Activated CD4-positive, alpha-beta T cell treated with anti-CD3 and anti-CD28 coated beads, Interleukin-2, amount 50 U/mL, for 1 hour (primary cell): ENCODE measurements around the gene SAV1.
"Not testable (repeated sequence)": the region's sequence is repeated elsewhere in the genome, so short reads cannot be mapped to it uniquely, and the experiment has no call there.

Experiments
- DNase-seq: peaks from one replicate; pipeline ENCODE4 v3.0.0-alpha.2; 2020

SAV1 gene

GRCh38 chr14:50664579-50664978, 3.5 kb downstream of the SAV1 start:
- DNase-seq: not testable (repeated sequence)

- DNase-seq: no peak
Observed at GRCh38 chr14:50659327-50659974, 8.7 kb downstream of the SAV1 start.

GRCh38 chr14:50658203-50658602, 9.9 kb downstream of the SAV1 start:
- no peak for DNase-seq

- no peak for DNase-seq
Observed at GRCh38 chr14:50657753-50658152, 10.4 kb downstream of the SAV1 start.

GRCh38 chr14:50656776-50657175, 11.3 kb downstream of the SAV1 start:
- no peak for DNase-seq

- no peak for DNase-seq
Observed at GRCh38 chr14:50649691-50650090, 18.4 kb downstream of the SAV1 start.

- no peak for DNase-seq
Observed at GRCh38 chr14:50647753-50648152, 20.4 kb downstream of the SAV1 start.

GRCh38 chr14:50647282-50647681, 20.8 kb downstream of the SAV1 start:
- no peak for DNase-seq

- no peak for DNase-seq
Observed at GRCh38 chr14:50635141-50635540, 33.0 kb downstream of the SAV1 start.

GRCh38 chr14:50633954-50634353, 34.2 kb downstream of the SAV1 start:
- no peak for DNase-seq

- DNase-seq: no peak
Observed at GRCh38 chr14:50631408-50631821, 36.7 kb downstream of the SAV1 start.

GRCh38 chr14:50624947-50625346, 43.2 kb downstream of the SAV1 start:
- DNase-seq: not testable (repeated sequence)

- DNase-seq: no peak
Observed at GRCh38 chr14:50624447-50624846, 43.7 kb downstream of the SAV1 start.

- no peak for DNase-seq
Observed at GRCh38 chr14:50622978-50623377, 45.1 kb downstream of the SAV1 start.

- no peak for DNase-seq
Observed at GRCh38 chr14:50620341-50620740, 47.8 kb downstream of the SAV1 start.

- DNase-seq: no peak
Observed at GRCh38 chr14:50619569-50620141, 48.5 kb downstream of the SAV1 start.

GRCh38 chr14:50616275-50616674, 51.8 kb downstream of the SAV1 start:
- no peak for DNase-seq

- DNase-seq: no peak
Observed at GRCh38 chr14:50615552-50615951, 52.6 kb downstream of the SAV1 start.

GRCh38 chr14:50615056-50615455, 53.0 kb downstream of the SAV1 start:
- no peak for DNase-seq

- no peak for DNase-seq
Observed at GRCh38 chr14:50612806-50613205, 55.3 kb downstream of the SAV1 start.

- no peak for DNase-seq
Observed at GRCh38 chr14:50610465-50610864, 57.6 kb downstream of the SAV1 start.

- DNase-seq: no peak
Observed at GRCh38 chr14:50608302-50608851, 59.7 kb downstream of the SAV1 start.

GRCh38 chr14:50607761-50608160, 60.3 kb downstream of the SAV1 start:
- no peak for DNase-seq

- no peak for DNase-seq
Observed at GRCh38 chr14:50607181-50607580, 60.9 kb downstream of the SAV1 start.

- no peak for DNase-seq
Observed at GRCh38 chr14:50606468-50606867, 61.6 kb downstream of the SAV1 start.
